ENCODE measurements around the gene LRP1-AS. TPM values are rescaled to one million over a fixed set of nuclear protein-coding genes. Genes with fewer than 3 reads are reported as not detected.

LRP1-AS gene
- total RNA-seq, 1 experiment from 2014 or later: not detected

- DNase-seq (ENCODE audit: low read depth): no peak
These were observed 48.2 kb downstream of the LRP1-AS start for GRCh38 chr12:57099047-57099714.

DNA sequence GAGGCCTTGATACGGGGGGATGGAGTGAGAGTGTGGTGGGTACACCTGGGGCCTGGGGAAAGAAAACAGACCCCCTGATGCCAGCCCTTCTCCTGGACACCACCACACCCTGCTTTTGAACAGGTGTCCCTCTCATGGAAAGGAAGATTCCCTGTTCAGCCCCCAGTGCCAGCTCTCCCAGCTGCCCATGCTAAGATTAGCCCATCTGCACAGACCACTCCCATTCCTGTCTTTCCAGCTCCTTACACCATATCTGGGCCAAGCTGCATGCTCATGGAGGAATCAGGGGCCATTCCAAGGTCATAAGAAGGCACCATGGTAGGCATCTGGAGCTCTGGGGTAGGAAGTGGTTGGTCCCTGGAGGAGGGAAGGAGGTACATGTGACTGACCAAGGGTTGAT lies 48.9 kb downstream of the LRP1-AS start:
- no peak for DNase-seq (ENCODE audit: low read depth)

DNA sequence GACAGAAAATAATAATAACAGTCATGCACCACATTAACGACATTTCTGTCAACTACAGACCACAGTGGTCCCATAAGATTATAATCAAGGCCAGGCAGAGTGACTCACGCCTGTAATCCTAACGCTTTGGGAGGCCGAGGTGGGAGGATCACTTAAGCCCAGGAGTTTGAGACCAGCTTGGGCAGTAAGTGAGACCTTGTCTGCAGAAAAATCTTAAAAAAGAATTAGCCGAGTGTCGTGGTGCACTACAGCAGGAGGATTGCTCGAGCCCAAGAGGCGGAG lies 49.9 kb downstream of the LRP1-AS start:
- no peak for DNase-seq (ENCODE audit: low read depth)

- no peak for DNase-seq (ENCODE audit: low read depth)
These were observed 50.5 kb downstream of the LRP1-AS start for GRCh38 chr12:57096748-57097553.

GRCh38 chr12:57096099-57096572 lies 51.3 kb downstream of the LRP1-AS start:
- DNase-seq (ENCODE audit: low read depth): no peak

GRCh38 chr12:57095440-57095839 lies 52.0 kb downstream of the LRP1-AS start:
- no peak for DNase-seq (ENCODE audit: low read depth)

Other genes with a start within 250 kb of the LRP1-AS start
- gene SDR9C7, start 213.2 kb downstream of the LRP1-AS start, total RNA-seq (2014; rRNA removed; shearing (Covaris generic)): not detected in 2 replicates
- gene RDH16, start 190.0 kb downstream of the LRP1-AS start, total RNA-seq (2014; rRNA removed; shearing (Covaris generic)): 0.11 TPM in 1 of 2 replicates, not detected in the other
- 6.7 and 7.5 TPM in 2 replicates for gene ZBTB39, start 141.1 kb downstream of the LRP1-AS start, total RNA-seq (2014; rRNA removed; shearing (Covaris generic))
- 0.46 TPM in 1 of 2 replicates, not detected in the other for gene TAC3, start 131.1 kb downstream of the LRP1-AS start, total RNA-seq (2014; rRNA removed; shearing (Covaris generic))
- not detected in 2 replicates for gene MYO1A, start 97.5 kb downstream of the LRP1-AS start, total RNA-seq (2014; rRNA removed; shearing (Covaris generic))
- 26.1 and 34.1 TPM in 2 replicates for gene NEMP1, start 68.8 kb downstream of the LRP1-AS start, total RNA-seq (2014; rRNA removed; shearing (Covaris generic))
- 39.4 and 47.5 TPM in 2 replicates for gene NAB2, start 58.5 kb downstream of the LRP1-AS start, total RNA-seq (2014; rRNA removed; shearing (Covaris generic))
- gene STAT6, start 36.3 kb downstream of the LRP1-AS start, total RNA-seq (2014; rRNA removed; shearing (Covaris generic)): 39.1 and 44.4 TPM in 2 replicates
- 2.8 and 3.9 TPM in 2 replicates for gene LRP1, start 19.1 kb downstream of the LRP1-AS start, total RNA-seq (2014; rRNA removed; shearing (Covaris generic))
- 0.33 and 1.7 TPM in 2 replicates for gene NXPH4, start 69.2 kb upstream of the LRP1-AS start, total RNA-seq (2014; rRNA removed; shearing (Covaris generic))
- gene SHMT2, start 82.1 kb upstream of the LRP1-AS start, total RNA-seq (2014; rRNA removed; shearing (Covaris generic)): 196 and 236 TPM in 2 replicates
- gene STAC3, start 103.6 kb upstream of the LRP1-AS start, total RNA-seq (2014; rRNA removed; shearing (Covaris generic)): 0.69 TPM in 1 of 2 replicates, not detected in the other

Data from Daoy (cell line).